ENCODE results near the gene AKAP6.

The AKAP6 gene

DNA sequence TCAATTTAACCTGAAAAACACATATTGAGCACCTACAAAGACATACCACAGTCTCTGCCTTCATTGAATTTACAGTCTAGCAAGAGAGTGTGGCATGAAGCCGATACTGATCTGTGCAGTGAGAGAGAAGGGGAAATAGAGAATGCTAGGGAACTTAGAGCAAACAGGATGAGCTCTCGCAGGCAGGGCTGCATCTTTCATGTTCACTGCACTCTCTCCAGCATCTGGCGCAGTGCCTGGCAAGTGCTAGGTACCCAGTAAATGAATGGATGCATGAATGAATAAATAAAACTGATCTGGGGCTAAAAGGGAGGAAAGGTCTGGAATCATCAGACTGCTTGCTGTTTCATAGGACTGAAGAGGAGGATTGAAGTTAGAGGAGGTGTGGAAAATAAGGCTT is 353.1 kb downstream of the AKAP6 start:
- peak in 1 of 2 experiments; percentile 9 for DNase-seq

DNA sequence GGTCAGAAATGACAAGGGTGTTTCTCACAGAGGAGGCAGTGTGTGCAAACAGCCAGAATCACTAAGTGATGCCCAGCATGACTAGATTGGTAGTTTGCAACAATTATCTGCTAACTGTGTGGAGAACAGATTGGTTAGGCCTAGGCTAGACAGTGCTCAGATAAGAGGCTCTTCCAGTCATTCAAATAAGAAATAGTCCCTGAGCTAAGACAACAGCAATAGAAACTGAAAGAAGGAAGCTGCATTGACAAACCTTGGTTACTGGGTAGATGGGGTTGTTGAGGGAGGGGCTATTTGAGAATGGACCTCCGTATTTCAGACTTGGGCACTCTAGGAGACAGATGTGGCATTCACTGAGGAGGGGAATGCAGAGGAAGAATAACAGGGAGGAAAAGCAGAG is 354.6 kb downstream of the AKAP6 start:
- no peak for DNase-seq

DNA sequence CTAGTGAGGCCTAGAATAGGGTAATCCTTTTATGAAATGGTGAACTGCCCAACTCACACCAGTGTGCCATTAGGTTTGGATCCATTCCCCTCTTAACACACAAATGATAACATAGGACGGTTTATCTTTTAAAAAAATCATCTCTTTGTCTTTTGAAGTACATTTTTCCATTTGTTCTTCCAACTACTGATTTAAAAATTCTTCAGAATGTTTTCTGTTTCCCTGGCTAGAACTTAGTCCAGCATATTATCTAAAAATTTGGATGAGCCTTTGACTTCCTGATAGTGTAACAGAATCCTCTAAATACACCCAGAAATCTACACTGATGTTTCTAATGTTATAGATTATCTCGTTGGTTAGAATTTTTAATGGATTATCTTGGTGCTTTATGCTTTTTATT is 359.8 kb downstream of the AKAP6 start:
- no peak for DNase-seq

DNA sequence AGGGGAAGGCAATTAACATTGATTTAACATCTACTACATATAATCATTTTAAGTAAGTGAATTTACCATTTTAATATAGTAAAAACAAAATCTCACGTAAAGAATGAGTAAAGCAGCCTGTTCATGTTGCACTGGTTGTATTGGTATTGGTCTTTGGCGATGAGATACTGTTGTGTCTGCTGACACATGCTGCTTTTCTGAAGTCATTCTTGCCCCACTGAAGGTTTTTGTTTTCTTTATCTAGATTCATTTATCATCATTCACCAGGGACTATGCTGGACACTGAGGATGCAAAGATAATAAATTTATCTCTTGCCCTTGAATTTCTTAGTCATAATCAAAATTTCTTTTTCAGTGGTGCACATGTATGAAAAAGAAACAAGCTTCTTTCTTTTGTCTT is 363.3 kb downstream of the AKAP6 start:
- no peak for DNase-seq

DNA sequence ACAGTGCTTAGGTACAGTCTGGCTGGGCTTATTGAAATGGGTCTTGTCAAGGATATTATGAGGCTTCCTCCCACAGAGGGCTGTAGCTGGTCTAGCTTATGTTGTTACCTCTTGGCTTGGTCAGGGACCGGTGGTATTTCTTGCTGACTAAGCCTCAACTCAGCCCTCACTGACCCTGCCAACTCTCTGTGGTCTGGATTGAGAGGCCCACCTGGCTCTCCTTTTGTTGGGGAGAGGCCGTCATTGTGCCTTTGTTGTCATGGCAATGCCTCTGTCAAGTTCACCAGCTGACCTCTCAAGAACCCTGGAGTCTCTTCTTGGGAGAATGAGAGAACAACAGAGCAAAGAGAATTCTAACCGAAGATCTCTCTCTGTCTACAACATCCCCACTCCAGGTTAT is 364.0 kb downstream of the AKAP6 start:
- no peak for DNase-seq

DNA sequence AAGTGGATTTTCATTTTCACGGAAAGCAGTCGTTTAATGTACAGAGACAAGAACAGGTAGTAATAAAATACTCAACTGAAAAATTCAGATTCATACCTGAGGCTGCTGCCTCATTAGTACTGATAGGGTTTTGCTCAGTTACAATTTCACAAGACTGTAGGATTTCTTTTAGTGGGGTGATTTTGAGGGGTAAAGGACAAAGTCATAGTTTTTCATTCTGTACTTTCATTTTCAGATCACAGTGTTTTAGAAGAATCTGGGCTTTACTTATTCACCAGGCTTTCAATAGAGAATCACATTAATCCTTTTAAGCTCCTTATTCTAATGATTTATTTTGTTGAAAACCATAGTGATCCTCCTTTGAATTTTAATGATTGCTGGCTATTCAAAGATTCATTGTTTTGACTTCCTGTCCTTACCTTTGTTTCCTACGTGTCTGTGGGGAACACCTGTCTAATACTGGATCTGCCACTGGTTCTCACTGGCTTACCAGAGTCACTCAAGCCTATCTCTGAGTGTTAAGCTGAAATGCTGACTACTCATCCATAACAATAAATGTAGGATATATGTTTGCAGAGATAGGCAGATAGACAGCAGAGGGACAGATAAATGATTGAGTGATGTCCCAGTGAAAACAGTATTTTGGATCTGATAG is 365.8 kb downstream of the AKAP6 start:
- no peak for DNase-seq

DNA sequence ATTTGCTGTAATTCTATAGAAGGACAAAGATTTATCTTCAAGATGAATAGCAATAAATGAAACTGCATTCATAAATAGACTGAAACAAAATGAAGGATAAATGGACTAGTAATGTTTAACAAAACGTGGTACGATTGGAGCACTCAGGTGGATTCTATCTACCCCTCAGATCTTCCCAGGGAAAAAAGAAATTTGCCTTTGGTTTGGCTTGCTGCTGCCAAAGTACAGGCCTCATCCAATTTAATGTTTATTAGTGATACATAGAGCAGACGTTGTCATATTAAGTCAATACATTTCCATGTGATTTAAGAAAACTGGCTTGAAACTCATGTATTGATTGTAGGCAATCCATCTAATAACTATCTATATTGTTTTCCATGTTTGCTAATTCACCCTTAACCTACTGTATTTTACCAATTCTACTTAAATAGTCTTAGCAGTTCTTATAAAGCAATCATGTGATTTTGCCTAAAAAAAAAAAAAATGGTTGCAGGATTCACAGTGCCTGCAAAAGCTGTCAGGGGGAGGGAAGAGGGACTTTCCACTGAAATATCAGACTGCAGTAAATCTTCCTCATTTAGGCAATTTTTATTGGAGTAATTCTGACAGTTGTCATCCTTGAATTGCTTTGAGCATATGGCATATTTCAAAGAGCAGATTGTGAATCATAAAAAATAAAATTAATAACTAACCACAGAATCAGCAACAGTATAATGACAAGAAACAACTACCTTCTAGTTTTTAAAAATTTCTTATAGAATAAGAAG is 367.4 kb downstream of the AKAP6 start:
- no peak for DNase-seq

DNA sequence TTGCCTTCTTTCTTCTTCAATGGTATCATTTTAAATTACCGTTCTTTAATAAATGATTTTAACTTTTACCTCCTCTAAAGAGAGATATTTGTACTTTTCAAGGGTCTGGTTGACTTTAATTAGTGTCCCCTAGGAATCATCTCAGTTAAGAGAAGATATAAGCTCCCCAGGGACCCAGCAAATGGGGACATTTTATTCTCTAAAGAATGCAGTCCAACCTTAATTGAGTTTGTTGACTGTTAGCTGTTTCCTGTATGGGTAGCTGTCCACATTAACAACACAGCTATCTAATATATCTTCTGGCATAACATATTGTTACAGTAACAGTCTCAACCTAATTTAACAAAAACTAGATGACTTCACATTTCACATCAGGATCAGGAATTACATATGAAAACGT is 368.0 kb downstream of the AKAP6 start:
- no peak for DNase-seq

DNA sequence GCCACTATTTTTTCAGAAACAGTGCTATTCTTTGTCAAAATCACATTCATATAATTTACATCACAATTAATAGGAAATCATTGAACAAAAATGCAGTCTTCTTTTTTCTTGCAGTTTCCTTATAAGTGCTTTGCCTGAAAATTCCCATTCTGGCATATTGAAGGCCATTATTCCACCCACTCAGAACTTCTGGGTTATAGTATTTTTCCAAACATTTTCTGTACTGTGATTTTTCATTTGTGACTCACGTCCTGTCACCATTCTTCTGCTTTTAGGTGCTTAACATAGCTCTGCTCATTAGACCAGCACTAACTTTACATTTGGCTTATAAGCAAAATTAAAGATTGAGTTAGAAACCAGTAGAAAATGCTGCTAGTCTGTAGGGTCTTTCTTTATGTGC is 368.6 kb downstream of the AKAP6 start:
- DNase-seq = no peak

DNA sequence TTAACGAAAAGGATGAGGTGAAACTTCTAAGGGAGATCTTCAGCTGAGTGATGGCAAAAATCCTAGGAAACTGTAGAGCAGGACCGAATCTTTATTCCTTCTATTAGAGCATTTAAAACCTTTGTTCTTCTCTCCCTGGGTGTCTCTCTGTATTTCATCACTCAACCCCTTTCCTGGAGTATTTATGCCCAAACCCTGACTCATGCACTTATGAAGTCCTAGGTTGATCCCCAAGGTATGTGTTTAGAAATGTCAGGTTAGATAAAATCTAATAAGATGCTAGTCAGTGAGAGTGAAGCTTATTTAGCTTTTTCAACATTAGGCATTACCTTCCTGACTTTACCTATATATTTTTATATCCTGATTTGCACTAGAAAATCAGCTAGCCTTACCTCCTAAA is 369.7 kb downstream of the AKAP6 start:
- DNase-seq = no peak

DNA sequence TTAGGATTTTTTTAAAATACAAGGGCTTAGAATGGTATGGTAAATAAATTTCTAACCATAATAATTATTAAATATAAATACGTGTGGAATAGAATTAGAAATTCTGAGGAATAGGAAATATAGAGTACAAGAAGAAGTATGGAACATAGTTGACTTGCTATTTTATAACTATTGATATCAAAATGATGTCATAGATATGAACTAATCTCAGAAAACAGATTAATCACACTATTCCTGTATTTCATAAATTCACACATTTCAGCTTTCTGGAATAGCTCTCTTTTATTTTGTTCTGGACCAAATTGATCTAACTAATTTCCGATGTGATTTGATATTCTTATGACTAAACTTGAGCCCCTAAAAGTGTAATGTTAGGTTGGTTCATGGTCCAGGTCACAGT is 372.4 kb downstream of the AKAP6 start:
- DNase-seq = no peak

DNA sequence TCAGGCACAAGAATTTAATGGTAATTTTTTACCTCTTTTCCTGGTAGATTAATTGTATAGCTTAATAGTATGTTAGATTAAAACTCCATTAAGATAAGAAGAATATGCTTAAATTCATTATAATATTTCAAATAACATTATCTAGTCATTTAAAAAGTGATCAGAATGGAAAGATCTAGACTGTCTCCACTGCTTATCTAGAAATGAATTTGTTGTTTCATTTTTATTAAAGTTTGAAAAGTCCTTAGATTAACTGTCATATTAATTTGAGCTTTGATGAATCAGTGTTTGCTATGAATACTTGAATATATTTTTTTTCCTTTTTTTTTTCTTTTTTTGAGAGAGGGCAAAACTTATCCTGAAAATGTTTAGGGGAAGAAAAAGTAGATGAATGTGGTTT is 373.0 kb downstream of the AKAP6 start:
- no peak for DNase-seq

DNA sequence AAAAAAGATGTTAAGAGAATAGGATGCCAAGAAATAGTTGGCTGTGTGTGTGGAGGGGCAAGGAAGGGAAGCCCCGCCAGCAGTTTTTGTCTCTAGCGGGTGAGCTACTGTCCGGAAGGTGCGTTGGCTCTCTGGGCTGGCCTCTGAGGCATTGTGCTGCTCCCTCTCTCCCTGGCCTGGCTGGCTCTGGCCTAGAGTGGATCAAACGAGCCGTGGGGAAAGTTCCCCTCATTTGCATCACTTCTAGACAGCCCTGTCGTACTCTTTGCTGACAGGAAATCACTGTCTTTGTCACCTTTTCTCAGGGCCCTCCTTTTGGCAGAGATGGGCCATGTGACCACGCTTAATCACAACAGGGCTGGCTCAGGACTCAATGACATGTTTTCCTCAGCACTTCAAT is 373.5 kb downstream of the AKAP6 start:
- no peak for DNase-seq

DNA sequence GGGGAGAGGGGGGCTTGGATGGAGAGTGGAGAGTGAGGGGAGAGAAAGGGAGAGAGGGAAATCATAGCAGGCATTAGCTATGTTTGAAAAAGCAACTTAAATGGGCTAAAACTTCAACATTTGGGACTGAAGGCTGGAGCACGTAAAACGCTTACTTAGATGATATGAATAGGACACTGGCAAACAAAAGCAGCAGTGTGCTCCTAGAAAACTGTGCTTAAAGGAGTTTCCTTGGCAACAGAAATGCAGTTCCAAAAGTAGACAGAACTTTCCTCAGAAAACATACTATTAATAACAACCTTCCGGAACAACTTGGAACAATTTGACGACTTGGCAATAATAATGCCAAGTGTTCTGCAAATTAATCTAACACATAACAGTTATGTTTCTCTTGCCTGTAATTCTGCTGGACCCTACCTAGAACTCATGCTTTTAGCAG is 374.1 kb downstream of the AKAP6 start:
- no peak for DNase-seq

DNA sequence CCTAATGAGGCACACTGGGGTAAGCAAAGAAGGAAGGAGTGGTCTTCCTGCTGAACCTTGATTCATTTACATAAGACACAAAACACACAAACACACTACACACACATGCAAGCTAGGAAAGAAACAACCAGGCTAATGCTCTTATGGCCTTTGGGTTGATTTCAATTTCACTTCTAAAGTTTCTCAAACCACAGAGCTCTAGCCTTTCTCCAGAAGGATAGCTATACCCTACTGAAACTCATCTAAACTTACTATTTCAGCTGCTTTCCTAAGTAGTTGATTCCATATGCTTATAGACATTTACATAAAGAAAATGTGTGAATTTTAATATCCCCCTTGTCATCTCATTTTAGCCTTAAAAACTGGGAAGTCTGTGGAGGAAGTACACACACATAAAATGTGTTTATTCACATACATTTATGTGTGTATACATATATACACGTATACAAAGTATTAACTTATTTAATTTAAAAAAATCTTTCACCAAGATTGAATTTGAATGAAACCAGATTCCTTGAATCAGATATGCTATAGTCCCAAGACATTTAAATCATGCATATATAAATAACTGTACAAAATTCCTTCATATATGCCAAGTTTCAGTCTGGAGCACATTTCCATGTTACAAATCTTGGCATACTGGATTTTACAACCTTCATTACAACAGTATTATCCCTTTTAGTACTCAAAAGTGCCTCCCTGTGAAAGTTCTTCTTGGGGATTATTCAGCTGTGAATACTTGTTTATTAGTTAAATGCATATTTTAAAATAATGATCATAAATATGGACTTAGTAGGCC is 377.8 kb downstream of the AKAP6 start:
- no peak for DNase-seq

DNA sequence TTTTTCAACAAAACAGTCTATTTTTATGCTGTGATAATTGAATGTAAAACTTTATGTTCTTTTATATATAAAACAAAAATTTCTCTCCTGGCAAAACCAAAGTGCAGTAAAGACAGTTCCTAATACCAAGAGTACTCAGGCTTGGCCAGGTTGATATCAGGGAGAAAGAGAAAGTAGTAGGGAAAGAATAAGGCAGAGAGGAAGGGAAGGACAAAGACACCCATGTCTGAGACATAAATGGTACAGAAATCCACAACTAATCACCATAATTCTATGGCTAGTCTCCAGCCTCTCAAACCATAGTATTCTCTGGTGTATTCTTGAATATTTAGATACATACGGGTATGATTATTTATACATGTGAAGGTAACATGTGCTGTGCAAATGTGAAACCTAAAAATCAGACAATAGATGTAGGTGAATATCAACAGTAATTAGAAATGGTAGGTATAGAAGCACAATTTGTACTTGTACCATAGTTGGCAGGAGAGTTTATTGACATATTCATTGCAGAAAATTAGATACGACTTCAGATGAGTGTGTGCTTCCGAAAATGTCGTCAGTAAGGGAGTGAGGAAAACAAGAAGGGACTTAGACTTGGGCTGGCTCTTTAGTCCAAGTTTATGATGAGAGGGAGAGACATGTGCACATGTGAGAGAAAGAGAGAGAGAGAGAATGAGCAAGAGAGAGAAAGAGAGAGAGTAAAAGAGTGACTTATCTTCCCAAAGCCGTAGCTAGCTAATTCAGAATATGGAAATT is 378.8 kb downstream of the AKAP6 start:
- DNase-seq = no peak

DNA sequence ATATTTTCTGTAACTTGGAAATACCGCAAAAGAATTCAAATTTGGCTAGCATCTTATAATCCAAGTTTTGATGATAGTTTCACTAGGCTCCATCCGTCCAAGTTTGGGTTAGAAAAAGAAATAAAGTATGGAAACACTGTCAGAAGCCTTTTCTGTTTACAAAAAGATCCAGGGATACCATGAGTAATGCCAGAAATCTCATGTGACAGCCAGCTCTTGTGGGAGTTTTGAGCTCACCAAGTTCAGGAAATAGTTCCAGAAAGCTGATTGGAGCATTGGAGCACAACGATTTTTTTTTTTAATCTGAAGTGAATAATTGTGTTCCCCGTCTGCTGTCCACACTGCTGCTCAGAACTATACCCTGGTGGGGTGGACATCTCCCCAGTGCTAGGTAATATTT is 379.9 kb downstream of the AKAP6 start:
- no peak for DNase-seq

DNA sequence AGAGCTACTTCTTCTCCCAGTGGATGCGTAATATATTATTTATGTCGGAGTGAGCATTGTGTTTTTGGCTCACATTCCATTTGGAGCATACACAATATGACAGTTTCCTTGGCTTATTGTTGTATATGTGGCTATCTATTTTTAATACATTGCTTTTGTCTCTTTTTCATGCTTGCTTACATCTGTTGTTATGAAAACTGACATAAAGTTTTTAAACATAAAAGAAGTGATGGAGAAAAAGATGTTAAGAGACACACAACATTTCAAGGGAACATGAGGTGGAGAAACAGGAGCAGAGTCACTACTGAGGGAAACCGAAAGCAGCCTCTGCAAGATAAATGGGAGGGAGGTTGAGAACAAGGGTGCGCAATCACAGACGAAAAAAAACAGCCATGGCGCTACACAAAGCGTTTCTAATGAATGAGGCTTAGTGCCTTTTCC is 381.2 kb downstream of the AKAP6 start:
- no peak for DNase-seq

DNA sequence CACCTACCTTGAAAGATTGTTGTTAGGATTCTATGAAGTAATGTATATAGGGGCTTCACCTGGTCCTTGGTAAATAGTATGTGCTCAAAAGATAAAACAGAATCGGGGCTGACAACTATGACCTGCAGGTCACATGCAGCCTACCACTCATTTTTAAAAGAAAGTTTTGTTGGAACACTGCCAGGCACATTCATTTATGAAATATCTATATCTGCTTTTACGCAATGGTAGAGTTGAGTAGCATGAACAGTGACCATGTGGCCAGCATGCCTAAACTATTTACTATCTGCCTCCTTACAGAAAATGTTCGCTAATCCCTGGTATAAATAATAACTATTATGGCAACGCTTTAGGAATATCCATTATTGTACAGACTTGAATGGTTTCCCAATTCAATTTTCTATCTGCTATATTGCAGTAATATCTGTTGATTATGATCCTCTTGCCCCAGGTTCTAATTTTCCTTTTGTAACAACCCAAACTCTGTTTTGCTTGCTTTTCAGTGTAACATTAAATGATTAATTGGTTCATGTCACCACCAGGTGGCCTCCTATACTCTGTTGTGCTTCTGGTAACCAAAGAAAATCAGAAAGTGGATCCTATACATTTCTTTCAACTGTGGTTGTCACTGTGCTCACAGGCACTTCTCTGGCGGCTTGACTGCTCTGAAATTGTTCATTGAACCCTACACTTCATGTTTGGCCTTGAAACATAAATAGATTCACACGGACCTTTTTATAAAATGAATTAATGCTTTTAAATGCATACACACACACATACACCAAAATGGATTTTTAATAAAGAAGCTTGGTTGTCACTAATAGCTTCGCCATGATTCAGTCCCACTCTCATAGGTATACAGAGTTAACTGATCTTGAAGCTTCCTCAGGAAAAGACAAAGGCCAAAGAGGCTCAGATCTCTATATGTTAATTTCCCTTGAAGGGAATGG is 381.9 kb downstream of the AKAP6 start:
- peak; percentile 47 to 80 for DNase-seq

DNA sequence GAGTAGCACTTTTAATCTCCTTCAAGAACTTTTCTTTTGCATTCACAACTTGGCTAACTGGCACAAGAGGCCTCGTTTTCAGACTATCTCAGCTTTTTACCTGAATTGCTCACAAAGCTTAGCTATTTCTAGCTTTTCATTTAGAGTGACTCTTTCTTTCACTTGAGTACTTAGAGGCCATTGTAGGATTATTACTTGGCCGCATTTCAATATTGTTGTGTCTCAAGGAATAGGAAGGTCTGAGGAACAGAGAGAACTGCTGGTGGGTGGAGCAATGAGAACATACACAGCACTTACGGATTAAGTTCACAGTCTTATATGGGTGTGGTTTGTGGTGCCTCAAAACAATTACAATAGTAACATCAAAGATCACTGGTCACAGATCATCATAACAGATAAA is 384.8 kb downstream of the AKAP6 start:
- no peak for DNase-seq

DNA sequence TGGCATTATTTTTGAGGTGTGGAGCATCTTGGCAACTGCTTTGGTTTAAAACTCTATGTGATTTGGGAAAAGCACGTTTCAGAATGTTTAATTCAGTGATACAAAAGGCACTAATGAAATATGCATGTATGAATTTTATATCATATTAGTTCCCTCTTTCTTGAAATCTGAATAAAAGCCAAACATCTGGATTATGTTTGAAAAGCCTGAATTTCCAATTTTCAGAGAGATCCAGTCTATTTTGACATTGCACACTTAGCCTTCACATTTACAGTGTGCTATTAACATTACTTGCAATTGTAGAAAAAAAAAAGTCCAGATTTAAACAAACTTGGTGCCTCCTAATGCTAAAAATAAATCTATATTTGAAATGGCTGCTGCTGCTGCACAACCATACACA is 390.5 kb downstream of the AKAP6 start:
- no peak for DNase-seq

DNA sequence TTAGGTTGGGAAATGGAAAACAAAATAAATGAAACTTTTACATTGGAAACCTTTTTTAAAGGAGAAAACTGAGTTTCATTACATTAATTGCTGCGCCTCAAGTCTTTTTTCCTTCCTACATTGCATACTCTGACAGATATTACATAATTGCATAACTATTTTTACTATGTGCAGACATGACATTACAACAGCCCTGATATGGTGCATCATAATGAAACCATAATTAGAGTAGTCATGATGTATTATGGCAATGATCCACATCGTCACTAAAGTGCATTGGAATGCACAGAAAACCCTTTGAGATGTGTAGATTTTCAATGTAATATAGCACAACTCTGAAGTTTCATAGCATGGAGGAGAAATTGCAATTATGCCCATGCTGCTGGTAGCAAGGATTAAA is 391.8 kb downstream of the AKAP6 start:
- no peak for DNase-seq
